ENCODE measurements around the gene FNBP1L.

The FNBP1L gene

DNA sequence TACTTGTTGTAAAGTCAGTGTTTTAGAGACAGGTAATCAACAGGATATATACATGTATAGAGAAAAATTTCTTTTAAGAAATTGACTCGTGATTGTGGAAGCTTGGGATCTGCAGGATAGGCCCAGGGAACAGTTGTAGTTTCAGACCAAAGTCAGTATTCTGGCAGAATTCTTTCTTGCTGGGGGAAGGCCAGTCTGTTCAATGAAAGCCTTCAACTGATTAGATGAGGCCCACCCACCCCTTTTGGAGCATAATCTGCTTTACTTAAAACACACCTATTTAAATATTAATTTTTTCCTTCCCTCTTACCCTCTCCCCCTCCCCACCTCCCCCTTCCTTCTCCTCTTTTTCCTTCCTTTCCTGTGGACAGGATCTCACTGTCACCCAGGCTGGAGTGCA lies 48.0 kb downstream of the FNBP1L start:
- DNase-seq = no peak

DNA sequence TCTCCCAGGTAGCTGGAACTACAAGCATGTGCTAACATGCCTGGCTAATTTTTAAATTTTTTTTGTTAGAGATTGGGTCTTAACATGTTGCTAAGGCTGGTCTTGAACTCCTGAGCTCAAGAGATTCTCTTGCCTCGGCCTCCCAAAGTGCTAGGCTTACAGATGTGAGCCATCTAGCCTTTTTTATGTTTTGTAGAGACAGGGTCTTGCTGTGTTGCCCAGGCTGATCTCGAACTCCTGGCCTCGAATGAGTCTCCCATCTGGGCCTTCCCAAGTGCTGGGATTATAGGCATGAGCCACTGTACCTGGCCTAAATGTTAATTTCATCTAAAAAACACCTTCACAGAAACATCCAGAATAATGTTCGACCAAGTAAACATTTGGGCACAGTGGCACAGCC lies 48.6 kb downstream of the FNBP1L start:
- DNase-seq = no peak

DNA sequence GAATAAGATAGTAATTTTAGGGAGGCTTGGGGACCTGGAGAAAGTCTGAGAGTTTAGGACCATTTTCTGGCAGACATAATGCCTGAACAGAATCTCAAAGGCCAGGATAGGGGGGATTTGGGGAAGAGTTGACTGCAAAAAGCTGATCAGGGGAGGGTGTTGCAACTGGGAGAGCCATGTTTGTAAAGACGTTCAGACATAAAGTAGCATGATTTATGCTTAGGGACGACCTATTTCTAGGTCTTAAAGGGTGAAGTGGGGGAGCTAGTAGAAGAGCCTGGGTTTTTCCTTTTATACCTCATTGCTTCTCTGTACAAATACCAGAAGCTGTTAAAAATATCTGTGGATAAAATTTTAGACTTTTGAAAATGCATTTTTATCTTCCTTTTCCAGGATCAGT lies 51.2 kb downstream of the FNBP1L start:
- DNase-seq = no peak

DNA sequence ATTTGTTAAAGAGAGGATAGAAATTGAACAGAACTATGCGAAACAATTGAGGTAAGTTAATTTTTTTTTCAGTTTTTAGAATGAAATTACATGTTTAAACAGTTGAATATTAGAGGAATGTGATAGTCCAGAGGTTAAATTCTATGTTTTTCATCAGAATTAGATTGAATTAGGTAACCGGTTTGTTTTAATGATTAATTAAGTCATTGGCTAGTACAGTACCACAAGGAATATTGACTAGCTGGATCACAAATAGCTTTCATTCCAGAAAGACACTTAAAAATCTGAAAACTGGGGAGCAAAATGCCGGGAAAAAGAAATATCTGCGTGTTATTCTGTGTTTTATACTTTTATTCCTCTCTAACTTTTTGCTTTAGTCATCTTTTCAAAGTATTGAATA lies 51.6 kb downstream of the FNBP1L start:
- DNase-seq = no peak

DNA sequence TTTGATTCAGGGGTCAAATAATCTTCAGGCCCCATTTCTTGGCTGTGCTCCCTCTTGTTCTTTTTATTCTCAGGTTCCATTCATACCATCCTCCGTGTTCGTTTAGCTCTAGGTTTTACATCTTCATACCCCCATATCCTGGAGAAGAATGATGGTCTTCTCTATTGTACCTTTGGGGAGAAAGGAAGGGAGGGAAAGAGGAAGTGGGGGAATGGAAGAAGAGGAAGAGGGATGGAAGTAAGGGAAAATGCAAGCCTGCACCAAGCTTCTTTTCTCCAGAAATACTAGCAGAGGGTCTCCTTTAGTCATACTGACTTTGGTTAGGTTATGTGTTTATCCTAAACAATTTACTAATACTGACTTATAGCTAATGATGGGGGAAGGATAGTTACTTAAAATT lies 52.4 kb downstream of the FNBP1L start:
- DNase-seq = no peak

DNA sequence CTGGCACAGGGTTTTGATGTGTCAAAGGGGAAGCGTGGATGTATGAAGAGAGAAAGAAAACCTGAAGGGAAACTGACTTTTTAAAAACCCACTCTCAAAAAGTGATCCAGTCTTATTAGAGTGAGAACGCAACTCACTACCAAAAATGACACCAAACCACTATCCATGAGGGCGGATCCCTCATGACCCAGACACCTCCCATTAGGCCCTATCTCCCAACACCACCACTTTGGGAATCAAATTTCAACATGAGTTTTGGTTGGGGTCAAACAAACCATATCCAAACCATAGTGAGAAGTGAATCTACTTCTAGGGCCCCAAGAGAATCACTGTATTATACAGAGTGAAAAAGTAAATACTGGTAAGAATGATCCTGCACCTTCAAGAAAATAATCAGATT lies 53.5 kb downstream of the FNBP1L start:
- no peak for DNase-seq

DNA sequence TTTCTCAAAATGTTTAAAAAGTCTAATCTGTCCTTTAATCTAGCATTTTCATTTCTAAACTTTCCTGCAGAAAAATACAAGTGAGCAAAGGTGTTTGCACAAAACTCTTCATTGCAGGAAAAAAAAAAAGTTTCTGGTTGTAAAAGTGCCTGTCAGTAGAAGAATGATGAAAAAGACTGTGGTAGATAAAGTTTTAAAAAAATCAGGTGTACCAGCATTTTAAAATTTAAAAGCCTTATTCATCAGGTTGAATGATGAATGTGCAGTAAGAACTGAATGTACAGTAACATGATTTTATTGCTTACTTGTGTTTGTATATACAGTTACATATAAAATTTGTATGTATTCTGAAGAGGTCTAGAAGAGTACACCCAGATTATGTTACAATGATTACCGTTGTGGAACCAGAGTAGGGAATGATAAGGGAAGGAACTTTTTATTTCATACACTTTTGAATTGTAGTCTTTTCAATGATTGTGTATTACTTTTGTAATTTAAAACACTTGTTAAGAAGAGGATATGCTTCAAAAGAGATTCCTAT lies 54.0 kb downstream of the FNBP1L start:
- no peak for DNase-seq

DNA sequence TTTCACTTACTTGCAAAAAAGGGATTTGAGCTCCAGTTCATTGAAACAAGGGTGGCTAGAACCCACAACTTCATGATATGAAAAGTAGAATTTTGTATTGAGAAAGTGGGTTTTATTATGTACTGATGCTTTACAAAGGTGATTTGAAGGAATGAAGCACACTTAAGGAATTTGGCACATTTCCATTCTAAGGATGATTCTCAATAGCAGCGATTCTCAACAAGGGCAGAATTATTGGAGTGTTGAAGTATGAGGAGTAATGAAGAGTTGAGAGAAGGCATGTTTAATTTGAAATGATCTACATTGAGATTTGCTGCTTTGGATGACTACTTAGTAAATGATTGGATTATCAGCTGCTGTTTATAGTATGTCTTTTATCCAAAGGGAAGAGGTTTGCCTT lies 54.7 kb downstream of the FNBP1L start:
- no peak for DNase-seq

DNA sequence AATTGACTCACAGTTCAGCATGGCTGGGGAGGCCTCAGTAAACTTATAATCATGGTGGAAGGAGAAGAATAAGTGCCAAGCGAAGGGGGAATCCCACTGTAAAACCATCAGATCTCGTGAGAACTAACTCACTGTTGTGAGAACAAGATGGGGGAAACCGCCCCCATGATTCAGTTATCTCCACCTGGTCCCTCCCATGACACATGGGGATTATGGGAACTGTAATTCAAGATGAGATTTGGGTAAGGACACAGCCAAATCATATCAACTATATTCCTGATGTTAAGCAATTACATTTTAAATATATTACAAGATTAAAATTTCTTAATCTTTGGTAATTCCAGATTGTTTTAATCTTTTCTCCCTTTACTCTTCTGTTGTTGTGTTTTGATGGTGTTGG lies 55.2 kb downstream of the FNBP1L start:
- DNase-seq = no peak

DNA sequence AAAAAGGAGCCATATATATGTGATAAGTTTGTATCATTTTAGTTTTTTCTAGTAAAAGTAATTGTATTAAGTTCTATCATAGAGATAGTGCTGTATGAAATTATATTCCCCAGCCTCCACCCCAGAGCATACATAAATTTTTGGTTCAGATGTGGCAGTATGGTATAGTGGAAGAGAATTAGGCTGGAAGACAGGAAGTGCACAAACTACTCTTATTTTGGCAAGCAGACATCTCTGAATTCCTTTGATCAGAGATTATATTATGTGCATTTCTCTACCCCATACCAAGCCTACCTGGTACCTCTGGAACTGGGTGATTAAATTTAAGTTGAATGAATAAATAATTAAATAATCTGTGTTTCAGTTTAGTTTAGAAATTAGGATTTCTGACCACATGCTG lies 55.9 kb downstream of the FNBP1L start:
- no peak for DNase-seq

DNA sequence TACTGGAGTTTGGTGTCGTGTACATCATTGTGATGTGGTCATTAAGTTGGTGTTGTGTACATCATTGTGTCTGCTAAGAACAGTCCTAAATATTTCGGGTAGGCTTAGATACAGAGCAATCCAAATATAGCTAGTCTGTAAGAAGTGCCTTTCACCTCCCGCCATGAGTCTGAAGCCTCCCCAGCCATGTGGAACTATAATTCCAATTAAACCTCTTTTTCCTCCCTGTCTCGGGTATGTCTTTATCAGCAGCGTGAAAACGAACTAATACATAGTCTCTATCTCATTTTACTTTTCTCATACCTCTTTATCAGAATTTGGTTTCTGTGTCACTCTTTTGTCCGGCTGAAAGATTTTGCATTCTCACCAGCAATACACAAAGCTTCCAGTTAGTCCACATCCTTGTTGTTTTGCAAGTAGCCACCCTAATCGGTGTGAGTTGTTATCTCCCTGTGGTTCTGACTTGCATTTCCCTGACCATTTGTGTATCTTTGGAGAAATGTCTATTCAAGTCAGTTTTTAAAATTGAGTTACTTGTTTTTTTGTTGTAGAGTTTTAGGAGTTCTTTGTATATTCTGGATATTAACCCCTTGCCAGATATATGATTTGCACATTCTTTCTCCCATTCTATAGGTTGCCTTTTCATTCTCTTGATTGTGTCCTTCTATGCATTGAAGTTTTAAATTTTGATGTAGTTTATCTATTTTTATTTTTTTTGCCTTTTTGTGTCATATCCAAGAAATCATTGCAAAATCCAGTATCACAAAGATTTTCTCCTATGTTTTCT lies 56.5 kb downstream of the FNBP1L start:
- no peak for DNase-seq

DNA sequence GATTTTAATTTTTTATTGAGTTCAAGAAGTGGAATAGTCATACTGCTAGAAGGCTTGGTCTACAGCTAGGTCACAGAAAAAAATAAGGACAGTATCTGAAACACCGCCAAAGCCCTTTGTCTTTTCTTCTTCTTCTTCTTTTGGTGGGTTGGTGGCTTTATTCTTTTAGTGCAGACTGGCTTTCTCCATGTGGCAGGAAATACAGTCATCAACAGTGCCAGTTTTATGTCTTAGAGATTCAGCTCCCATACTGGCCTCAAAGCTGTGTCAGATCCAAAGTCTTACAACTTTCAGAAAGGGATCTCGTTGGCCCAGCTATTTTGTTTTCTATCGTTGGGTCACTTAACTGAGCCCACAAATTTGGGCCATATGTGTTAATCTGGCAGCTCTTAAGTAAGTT lies 58.2 kb downstream of the FNBP1L start:
- DNase-seq = no peak

DNA sequence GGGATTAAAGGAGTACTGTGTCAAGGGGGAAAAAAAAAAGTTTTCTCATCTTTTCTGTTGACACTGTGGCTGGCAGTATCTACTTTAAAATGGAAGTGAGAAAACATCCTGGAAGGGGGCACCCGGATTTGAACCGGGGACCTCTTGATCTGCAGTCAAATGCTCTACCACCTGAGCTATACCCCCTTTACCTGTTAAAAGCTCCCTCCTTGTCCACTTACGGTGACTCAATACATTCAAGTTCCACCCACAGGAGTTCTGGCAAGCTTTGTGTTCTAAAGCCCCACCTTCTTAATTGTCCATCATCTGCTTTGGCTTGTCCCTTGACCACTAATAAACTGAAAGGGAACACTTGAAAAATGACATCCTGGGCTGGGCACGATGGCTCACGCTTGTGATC lies 68.2 kb downstream of the FNBP1L start:
- DNase-seq = no peak

DNA sequence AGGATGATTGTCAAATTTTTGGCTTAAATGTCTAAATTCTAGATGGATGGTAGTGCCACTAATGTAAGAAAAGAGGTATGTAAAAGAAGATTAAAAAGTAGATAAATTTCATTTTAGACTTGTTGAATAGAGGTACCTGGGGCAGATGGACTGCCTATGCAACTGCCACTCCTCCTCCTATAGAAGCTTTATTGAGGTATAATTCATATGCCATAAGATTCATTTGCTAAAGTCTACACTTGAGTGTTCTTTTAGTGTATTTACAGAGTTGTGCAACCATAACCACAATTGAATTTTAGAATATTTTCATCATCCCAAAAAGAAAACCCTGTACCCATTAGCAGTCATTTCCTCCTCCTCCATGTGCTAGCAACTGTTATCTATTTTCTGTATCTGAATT lies 70.6 kb downstream of the FNBP1L start:
- no peak for DNase-seq

DNA sequence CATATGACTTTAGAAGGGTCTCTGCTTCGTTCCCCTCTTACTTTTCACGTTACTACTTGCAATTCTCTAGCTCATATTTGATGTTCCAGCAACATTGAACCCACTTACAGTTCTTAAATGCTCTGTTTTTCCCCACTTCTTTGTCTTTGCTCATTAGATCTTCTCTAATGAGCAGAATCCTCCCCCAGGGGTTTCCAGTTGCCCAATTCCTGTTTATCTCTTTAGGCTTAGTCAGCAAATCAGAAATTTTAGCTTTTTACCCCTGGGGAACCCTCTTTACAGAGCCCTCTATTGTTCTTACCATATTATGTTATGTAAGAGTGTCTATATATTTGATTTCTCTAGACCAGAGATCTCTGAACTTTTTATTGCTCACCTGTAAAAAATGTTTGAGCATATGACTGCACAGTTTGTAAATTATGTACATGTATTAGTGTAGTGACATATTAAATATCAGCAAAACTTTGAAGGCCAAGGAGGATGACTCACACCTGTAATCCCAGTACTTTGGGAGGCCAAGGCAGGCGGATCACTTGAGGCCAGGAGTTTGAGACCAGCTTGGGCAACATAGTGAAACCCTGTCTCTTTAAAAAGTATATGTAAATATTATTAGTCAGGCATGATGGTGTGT lies 71.4 kb downstream of the FNBP1L start:
- DNase-seq = no peak

DNA sequence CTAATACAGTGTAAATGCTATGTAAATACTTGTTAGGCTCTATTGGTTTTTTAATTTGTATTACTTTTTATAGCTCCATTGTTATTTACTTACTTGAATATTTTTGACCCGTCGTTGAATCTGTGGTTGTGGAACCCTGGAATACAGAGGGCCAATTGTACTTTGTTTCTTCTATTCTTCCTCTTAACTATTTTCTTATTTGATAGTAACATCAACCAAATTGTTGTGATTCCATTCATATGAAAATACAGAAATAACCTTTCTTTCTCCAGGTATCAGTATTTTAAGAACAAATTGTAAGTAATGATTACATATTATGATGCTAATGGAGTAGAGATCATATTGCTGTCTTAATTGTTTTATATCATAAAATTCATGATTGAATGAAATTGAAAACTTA lies 73.7 kb downstream of the FNBP1L start:
- no peak for DNase-seq

DNA sequence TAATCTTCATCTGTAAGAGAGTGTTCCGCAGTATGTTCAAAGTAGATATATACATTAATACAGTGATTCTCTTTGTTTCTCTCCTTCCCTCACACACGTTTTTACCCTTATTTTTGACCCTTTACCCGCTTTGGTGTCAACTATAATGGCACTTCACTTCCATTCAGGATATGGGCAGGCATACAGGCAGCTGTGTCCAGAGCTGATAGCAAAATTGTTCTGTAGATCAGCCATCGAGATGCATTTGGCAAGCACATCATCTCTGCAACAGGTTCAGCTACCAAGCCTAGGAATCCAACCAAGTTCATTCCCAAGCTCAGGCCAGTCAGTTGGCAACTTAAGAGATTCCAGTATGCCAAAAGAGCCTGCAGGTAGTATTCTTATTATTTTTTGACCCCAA lies 74.8 kb downstream of the FNBP1L start:
- DNase-seq = no peak

DNA sequence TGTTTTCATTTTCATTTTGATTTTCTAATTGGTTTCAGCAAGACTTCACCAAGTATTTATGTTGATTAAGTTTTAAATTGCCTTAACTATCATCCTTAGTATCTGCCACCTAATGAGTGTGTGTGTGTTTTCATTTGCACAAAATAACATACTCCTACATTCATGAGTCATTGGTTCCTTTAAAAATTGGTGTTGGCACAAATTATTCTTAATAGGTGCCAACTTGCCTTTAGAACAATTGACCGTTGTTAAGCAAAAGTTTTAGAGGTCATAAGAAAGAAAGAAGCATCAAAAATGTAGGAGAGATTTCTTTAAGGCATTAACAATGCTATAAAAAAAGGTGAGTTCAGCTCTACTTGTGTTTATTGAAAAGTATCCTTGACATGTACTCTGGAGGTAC lies 77.5 kb downstream of the FNBP1L start:
- DNase-seq = no peak

DNA sequence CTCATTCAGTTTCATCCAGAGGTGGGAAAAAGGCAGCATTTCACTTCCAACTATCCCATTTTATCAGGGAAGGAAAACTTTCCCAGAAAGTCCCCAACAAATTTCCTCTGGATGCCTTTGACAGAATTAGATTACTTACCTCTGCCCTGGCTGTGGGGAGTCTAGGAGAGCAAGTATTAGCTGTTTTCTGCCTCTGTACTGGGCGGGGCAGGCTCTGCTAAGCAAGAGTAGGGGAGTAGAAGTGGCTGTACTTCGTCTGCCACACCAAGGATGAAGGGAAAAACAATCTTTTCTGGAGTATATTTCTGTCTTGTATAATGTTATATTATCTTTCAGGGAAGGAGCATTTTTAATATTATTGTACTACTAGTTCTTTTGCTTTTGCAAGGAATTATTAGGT lies 78.5 kb downstream of the FNBP1L start:
- no peak for DNase-seq

DNA sequence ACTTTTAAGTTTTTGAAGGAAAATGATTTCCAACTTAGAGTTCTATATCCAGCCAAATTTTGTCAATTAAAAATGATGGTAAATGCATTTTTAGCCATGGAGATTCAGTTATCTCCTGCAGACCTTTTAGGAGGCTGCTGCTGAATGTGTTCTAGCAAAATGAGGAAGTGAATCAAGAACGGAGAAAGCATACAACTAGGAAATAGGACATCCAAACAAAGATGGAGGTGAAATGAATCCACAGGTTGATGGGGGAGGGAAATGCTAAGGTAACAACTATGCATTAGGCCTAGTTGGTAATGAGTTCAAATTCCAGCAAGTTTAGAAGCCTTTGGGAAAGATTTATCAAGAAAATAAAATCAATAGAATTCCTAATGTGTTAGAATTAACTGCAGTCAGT lies 80.5 kb downstream of the FNBP1L start:
- DNase-seq = peak; percentile 9

DNA sequence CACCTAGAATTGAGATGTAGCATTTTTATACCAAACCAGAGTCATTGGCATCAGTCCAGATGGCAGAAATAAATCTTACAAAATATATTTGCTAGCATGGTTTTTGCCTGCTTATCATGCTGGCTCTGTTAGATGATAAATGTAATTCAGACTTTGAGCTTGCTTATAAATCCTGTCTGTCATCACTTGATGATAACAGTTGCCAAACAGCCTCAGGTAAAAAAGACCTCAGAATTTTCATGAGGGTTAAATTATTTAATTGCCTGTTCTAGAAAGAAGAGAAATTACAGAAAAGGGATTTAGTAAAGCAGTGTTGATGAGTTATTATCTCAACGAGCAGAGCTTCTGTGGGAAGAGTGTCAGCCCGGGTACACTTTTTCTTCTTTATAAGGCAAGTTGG lies 83.3 kb downstream of the FNBP1L start:
- DNase-seq = no peak

DNA sequence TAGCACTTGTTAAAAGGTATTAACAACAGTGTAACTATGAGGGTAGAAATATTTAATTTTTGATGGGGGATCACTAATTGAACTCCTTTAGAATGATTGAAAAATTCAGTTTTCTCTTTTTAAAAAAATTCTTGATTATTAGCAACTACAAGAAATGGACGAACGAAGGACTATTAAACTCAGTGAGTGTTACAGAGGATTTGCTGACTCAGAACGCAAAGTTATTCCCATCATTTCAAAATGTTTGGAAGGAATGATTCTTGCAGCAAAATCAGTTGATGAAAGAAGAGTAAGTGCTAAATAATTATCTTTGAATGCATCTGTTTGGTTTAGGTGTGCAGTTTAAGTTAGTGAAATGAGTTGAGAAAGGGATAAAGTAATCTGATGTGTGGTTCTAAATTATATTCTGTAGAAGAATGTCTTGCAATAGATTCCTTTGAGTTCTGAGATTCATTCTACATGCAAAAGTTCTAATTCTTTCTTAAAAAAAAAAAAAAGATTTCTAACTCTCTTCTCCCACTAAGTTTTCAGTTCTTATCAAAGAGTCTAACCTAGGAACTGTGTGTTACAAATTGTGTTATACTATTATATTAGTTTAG lies 85.0 kb downstream of the FNBP1L start:
- no peak for DNase-seq

DNA sequence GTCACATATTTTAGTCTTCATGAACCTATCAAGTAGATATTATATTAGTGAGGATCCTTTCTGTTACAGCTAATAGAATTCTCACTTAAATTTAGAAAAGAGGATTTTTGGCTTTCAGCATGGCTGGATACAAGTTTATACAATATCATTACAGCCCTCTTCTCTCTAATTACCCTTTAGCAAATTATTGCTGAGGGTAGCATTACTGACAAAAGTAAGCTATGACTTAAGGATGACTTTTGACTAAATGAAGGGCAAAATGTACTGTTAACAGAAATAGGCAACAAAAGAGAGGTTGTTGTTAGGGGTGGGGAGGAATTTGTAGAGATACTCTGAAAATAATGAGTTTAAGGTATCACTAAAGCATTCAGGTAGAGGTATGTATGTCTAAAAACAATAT lies 85.8 kb downstream of the FNBP1L start:
- DNase-seq = no peak

DNA sequence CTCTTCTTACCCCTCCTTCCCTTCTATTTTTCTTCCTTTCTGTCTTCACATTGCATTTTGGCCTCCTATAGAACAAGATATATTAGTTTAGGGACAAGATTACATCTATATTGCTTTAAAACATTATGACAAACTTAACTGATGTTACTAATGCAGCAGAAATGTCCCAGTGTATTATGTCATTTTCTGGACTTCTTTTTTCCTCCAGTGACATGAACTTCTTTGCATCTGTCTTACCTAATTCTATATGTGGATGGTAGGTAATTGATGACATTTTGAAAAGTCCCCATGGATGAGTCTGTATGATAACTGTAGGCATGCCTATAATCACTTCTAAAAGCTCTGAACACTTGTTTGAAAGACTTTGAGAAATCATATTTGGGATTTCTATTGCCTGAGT lies 89.5 kb downstream of the FNBP1L start:
- DNase-seq = peak; percentile 8
